Measurements from ENCODE around the gene PRSS2. TPM values are rescaled to one million over a fixed set of nuclear protein-coding genes. Genes with fewer than 3 reads are reported as not detected.

PRSS2 gene
- total RNA-seq, 1 donor from 2014 or later, result not detected

DNA sequence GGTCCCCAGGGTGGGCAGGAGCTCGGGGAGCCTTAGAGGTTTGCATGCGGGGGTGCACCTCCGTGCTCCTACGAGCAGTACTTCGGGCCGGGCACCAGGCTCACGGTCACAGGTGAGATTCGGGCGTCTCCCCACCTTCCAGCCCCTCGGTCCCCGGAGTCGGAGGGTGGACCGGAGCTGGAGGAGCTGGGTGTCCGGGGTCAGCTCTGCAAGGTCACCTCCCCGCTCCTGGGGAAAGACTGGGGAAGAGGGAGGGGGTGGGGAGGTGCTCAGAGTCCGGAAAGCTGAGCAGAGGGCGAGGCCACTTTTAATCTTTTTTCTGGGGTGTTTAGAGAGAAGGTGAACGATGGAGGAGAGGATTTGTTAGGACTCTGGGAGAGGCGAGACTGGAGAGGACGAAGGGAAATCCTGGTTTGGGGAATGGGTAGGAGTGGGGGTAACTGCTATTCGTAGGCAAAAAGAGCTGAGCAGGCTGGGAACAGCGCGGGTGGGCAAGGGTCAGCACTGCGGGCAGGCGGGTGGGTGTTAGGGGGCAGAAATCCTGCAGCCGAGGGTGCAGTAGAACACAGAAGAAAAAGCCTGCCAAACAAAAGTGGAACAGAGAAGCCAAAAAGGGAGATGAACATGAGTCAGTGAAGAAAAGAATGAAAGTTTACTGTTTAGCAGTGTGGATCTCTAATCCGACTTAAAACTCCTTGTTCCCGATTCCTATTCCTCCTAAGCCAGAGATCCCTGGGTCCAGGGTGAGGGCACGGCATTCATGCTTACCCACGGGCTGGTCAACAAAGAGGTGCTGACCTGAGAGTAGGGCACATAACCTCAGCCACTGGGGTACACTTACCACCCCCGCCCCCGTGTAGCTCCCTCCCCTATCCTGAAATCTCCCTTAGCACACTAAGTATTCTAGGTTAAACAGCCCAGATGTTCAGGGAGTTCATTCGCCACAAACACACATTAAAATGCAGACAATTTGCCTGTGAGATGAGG is 26.9 kb downstream of the PRSS2 start:
- no peak for DNase-seq (ENCODE audit: low spot score)
- intact Hi-C loops (cut with DNase I), result no loop called here

DNA sequence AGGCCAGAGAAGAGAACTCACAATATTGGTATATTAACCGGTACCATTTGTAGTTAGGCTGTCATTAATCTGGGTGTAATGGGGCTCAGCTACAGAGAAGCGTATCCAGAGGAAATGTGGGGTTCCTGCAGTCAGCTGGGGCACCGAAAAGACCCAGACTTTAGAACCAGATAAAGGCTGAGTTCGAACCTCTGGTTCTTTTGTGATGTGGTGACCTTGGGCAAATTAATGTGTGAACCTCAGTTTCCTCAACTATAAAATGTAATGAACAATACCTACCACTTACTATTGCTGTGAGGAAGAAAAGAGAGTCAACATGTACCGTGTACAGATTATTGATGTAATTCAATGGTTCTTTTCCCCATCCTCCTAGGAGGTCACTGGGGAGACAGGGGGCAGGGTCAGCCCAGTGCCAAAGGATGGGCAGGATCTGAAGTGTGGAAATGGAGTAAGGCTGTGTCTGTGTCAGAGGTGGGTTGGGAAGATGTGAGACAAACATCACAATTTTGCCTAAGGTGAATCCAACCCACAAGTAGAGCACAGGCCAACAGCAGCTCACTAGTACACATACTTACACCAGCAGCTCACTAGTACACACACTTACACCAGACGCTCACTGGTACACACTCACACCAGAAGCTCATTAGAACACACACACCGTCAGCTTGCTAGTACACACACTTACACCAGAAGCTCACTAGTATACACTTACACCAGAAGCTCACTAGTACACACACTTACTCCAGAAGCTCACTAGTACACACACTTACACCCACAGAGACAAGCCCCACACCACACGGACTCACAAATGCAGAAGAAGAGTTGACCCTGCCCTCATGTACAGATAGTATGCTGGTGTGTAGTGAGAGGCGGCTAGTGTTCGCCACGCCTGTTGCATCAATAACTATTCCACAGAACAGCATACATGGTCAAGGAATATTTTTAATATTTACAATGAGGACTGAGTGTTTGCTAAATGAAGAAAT is 28.0 kb downstream of the PRSS2 start:
- intact Hi-C loops (cut with DNase I), result no loop called here

GRCh38 chr7:142799437-142799835 is 28.7 kb downstream of the PRSS2 start:
- intact Hi-C loops (cut with DNase I), result no loop called here
- DNase-seq (ENCODE audit: low spot score), result no peak

More for the DNA sequence above, 28.0 kb downstream of the PRSS2 start:
- no peak for DNase-seq (ENCODE audit: low spot score)

DNA sequence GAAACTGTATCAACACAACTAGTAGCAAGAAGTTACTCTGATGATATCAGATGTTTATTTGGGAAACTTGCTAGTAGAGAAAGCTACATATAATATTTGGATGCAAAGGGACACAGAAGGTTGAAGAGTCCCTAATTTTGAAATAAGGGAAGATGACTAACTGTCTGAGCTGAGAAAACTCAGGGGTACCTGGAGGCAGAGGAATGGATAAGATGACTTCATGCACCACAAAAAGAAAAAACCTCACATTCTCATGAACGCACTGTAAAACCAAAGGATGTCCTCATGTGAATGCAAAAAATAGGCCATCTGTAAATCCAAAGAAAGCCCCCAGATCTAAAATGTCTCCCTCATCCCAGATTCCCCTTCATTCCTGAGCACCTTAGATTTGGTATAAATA is 29.3 kb downstream of the PRSS2 start:
- no peak for DNase-seq (ENCODE audit: low spot score)
- intact Hi-C loops (cut with DNase I), result no loop called here

DNA sequence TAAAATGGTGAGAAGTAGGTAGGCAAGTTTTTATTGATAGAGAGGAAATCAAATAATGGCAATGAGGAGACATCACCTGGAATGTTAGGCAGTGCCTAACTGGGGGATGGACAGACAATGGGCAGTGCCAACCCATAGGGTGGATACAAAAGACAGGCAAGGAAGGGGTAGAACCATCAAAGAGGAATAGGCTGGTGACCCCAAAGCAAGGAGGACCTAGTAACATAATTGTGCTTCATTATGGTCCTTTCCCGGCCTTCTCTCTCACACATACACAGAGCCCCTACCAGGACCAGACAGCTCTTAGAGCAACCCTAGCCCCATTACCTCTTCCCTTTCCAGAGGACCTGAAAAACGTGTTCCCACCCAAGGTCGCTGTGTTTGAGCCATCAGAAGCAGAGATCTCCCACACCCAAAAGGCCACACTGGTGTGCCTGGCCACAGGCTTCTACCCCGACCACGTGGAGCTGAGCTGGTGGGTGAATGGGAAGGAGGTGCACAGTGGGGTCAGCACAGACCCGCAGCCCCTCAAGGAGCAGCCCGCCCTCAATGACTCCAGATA is 30.0 kb downstream of the PRSS2 start:
- intact Hi-C loops (cut with DNase I), result no loop called here

GRCh38 chr7:142801601-142802295 is 31.0 kb downstream of the PRSS2 start:
- intact Hi-C loops (cut with DNase I), result no loop called here
- DNase-seq (ENCODE audit: low spot score), result no peak

More for the DNA sequence above, 30.0 kb downstream of the PRSS2 start:
- no peak for DNase-seq (ENCODE audit: low spot score)

DNA sequence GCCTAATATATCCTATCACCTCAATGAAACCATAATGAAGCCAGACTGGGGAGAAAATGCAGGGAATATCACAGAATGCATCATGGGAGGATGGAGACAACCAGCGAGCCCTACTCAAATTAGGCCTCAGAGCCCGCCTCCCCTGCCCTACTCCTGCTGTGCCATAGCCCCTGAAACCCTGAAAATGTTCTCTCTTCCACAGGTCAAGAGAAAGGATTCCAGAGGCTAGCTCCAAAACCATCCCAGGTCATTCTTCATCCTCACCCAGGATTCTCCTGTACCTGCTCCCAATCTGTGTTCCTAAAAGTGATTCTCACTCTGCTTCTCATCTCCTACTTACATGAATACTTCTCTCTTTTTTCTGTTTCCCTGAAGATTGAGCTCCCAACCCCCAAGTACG is 31.5 kb downstream of the PRSS2 start:
- intact Hi-C loops (cut with DNase I), result no loop called here
- DNase-seq (ENCODE audit: low spot score), result no peak

DNA sequence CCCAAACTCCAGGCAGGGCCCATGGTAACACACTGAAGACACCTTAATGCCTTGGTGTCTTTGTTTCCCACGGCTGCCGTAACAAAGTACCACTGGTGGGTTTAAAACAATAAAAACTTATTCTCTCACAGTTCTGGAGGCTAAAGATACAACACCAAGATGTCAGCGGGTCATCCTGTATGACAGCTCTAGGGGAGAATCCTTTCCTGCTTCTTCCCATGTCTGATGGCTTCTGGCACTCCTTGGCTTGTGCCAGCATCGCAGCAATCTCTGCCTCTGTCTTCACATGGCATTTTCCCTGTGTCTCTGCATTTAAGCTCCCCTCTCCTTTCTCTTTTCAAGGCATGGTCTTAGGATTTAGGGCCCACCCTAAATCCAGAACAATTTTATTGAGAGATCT is 33.1 kb downstream of the PRSS2 start:
- DNase-seq (ENCODE audit: low spot score), result no peak
- intact Hi-C loops (cut with DNase I), result no loop called here

DNA sequence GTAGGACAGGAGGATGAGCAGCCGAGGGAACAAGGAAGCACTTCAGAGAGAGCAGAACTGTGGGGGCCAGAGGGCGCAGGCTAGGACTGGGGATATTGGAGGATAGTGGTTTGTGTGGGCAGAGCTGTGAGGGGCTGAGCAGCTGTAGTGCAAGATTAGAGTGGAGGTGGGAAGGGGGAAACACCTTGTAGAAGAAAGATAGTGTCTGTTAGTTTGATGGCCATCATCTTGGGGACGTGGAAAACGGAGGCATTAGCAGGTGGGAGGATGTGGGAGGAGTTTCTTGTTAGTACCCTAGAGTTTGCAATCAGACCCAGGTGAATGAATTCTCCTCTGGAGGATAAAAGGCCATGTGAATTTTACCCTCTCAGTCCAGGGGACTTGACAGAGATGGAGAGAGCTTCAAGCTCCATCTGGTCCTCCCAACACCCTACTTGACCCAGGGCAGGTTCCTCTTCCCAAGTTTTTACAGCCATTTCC is 34.0 kb downstream of the PRSS2 start:
- DNase-seq (ENCODE audit: low spot score), result no peak
- intact Hi-C loops (cut with DNase I), result no loop called here

GRCh38 chr7:142805350-142806021 is 34.7 kb downstream of the PRSS2 start:
- intact Hi-C loops (cut with DNase I), result no loop called here
- no peak for DNase-seq (ENCODE audit: low spot score)

- intact Hi-C loops (cut with DNase I), result no loop called here
- no peak for DNase-seq (ENCODE audit: low spot score)
Observed at GRCh38 chr7:142806022-142806356, 35.2 kb downstream of the PRSS2 start.

GRCh38 chr7:142806957-142807356 is 36.2 kb downstream of the PRSS2 start:
- intact Hi-C loops (cut with DNase I), result no loop called here
- no peak for DNase-seq (ENCODE audit: low spot score)

GRCh38 chr7:142807855-142808460 is 37.2 kb downstream of the PRSS2 start:
- no peak for DNase-seq (ENCODE audit: low spot score)
- intact Hi-C loops (cut with DNase I), result no loop called here

GRCh38 chr7:142808461-142808801 is 37.7 kb downstream of the PRSS2 start:
- DNase-seq (ENCODE audit: low spot score), result no peak
- intact Hi-C loops (cut with DNase I), result no loop called here

DNA sequence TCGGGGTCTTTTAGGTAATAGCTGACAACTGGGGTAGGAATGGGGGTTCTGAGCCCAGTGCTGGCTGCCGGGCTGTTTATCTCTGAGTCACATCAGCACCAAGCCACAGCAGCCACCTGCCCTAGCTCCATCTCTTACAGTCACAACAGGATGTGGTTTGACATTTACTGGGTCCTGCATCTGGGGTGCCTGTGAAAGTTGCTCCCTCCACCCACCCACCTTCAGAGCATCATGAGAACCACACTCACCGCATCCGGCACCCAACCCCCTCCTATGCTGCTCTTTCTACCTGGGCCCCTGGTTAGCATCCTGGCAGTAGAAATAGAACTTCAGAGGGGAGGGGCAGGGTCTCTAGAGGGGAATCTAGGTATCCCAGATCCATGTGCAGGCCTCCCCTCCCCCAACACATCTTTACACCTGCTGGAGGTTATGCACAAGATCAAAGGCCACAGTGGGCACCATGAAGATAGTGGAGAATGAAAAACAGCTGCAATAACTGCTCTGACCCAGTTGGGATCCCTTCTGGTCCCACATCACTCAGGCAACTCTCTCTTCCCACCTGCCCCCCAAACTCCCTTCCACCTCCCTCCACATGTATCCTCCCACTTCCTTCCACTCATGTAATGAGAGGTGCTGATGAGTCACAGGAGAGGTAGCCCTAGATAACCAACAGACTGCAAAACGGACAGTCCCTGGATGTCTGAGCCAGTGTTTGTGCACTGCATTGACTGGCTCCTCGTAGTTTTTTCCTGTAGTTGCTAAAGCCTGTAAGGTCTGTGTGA is 38.2 kb downstream of the PRSS2 start:
- intact Hi-C loops (cut with DNase I), result no loop called here
- DNase-seq (ENCODE audit: low spot score), result no peak

GRCh38 chr7:142809671-142810070 is 38.9 kb downstream of the PRSS2 start:
- intact Hi-C loops (cut with DNase I), result loop anchor here (5.0 kb wide), 1 partner anchor 177 kb away; no protein-coding TSS in a partner anchor
- no peak for DNase-seq (ENCODE audit: low spot score)

DNA sequence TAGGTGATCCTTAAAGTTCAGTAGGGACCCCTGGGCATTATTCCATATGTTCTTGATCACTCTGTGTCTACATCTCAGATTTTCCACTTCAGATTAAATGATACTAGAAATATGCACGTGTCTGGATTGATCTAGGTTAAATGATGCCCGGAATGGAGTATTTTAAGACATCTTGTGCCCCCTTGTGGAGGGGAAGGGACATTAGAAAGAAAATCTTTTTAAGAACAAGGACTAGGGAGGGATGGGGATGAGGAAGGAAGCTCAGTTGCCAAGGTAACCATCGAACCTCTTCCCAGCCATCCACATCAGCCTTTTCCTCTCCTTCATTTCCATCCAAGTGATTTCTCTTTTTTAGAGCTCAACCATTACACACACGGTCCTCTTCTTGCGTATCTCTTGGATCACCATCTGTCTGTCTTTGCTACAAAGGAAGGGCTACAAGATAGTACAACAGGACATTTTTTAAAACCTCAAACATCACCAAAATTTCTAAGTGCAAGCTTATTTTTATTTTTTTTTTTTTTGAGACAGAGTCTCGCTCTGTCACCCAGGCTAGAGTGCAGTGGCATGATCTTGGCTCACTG is 40.5 kb downstream of the PRSS2 start:
- DNase-seq (ENCODE audit: low spot score), result no peak
- intact Hi-C loops (cut with DNase I), result loop anchor here (5.0 kb wide), 1 partner anchor 179 kb away; no protein-coding TSS in a partner anchor

Data from cardiac septum (tissue), 1 donor.